Activated naive CD8-positive, alpha-beta T cell (primary cell): ENCODE data around the gene RGPD6.
"Not testable (repeated sequence)": the region's sequence is repeated elsewhere in the genome, so short reads cannot be mapped to it uniquely, and the experiment has no call there.

ENCODE experiments used
- H3K27ac Mint-ChIP-seq: one replicate; pipeline ENCODE4 v1.8.0; 2021; ENCODE audit warnings: mixed read lengths
- H3K27me3 Mint-ChIP-seq: one replicate; pipeline ENCODE4 v1.8.0; 2021; ENCODE audit warnings: mixed read lengths
- H3K36me3 Mint-ChIP-seq: one replicate; pipeline ENCODE4 v1.8.0; 2021; ENCODE audit warnings: mixed read lengths
- H3K4me1 Mint-ChIP-seq: one replicate; pipeline ENCODE4 v1.8.0; 2021; ENCODE audit warnings: low read depth, mixed read lengths
- H3K4me3 Mint-ChIP-seq: one replicate; pipeline ENCODE4 v1.8.0; 2021; ENCODE audit warnings: mild to moderate bottlenecking, mixed read lengths
- H3K9me3 Mint-ChIP-seq: one replicate; pipeline ENCODE4 v1.8.0; 2021; ENCODE audit warnings: low read depth, mixed read lengths

Gene RGPD6

GRCh38 chr2:110576763-110577416, at the start of gene RGPD6:
Gene RGPD6, minus strand, starts transcription at chr2:110577222. Its CDS starts 198 bp downstream, at chr2:110577024.
- H3K4me1 Mint-ChIP-seq, H3K27ac Mint-ChIP-seq, H3K36me3 Mint-ChIP-seq, H3K27me3 Mint-ChIP-seq, H3K4me3 Mint-ChIP-seq, H3K9me3 Mint-ChIP-seq: not testable (repeated sequence)

- H3K36me3 Mint-ChIP-seq, H3K9me3 Mint-ChIP-seq, H3K27ac Mint-ChIP-seq, H3K4me1 Mint-ChIP-seq, H3K27me3 Mint-ChIP-seq, H3K4me3 Mint-ChIP-seq: not testable (repeated sequence)
Measured at GRCh38 chr2:110619326-110619939, 42.4 kb upstream of the RGPD6 start.

GRCh38 chr2:110613927-110614326, 36.9 kb upstream of the RGPD6 start:
- not testable (repeated sequence) for H3K9me3 Mint-ChIP-seq, H3K4me3 Mint-ChIP-seq, H3K36me3 Mint-ChIP-seq, H3K27me3 Mint-ChIP-seq, H3K27ac Mint-ChIP-seq, H3K4me1 Mint-ChIP-seq

GRCh38 chr2:110610613-110611250, 33.7 kb upstream of the RGPD6 start:
- H3K27ac Mint-ChIP-seq, H3K9me3 Mint-ChIP-seq, H3K27me3 Mint-ChIP-seq, H3K4me3 Mint-ChIP-seq, H3K36me3 Mint-ChIP-seq, H3K4me1 Mint-ChIP-seq: not testable (repeated sequence)

DNA sequence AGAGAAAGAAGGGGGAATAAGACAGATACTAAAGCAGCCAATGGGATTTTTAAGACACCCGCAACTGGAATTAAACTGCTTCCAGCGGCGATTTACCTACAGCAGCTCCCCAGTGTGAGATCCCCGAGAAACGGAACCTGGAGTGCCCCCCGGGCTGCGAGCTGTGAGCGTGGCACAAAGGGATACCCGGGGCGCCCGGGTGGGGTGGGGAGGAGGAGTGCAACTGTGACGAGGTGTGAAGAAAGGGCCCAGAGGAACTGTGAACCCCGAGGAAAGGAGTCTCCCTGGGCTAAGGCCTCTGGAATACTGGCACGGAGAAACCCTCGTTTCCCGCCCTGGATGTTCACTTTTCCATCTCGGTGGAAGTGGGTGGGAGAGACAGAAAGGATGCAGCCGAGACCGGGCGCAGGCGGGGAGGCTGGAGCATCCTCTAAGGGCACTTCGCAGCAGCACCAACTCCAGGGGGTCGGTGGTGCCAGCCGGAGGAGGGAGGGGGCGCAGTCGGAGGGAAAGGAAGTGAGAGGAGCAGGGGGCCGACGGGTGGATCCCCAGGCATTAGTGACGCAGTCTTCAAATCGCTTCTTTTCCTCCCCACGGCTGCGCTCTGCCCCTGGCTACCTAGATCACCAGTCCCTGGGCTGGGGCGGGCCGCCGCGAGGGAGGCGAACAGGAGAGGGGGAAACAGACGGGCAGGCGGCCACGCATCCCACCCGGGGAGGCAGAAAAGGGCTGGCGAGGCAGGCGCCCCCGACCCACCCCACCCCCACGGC, 33.0 kb upstream of the RGPD6 start:
- H3K4me3 Mint-ChIP-seq, H3K27me3 Mint-ChIP-seq, H3K27ac Mint-ChIP-seq, H3K36me3 Mint-ChIP-seq, H3K9me3 Mint-ChIP-seq, H3K4me1 Mint-ChIP-seq: not testable (repeated sequence)

GRCh38 chr2:110608788-110609502, 31.9 kb upstream of the RGPD6 start:
- not testable (repeated sequence) for H3K4me1 Mint-ChIP-seq, H3K4me3 Mint-ChIP-seq, H3K27ac Mint-ChIP-seq, H3K9me3 Mint-ChIP-seq, H3K27me3 Mint-ChIP-seq, H3K36me3 Mint-ChIP-seq

- not testable (repeated sequence) for H3K27me3 Mint-ChIP-seq, H3K4me3 Mint-ChIP-seq, H3K4me1 Mint-ChIP-seq, H3K9me3 Mint-ChIP-seq, H3K36me3 Mint-ChIP-seq, H3K27ac Mint-ChIP-seq
Measured at GRCh38 chr2:110605057-110605456, 28.0 kb upstream of the RGPD6 start.

- H3K9me3 Mint-ChIP-seq, H3K27ac Mint-ChIP-seq, H3K36me3 Mint-ChIP-seq, H3K27me3 Mint-ChIP-seq, H3K4me1 Mint-ChIP-seq, H3K4me3 Mint-ChIP-seq: not testable (repeated sequence)
Measured at GRCh38 chr2:110603917-110604591, 27.0 kb upstream of the RGPD6 start.

DNA sequence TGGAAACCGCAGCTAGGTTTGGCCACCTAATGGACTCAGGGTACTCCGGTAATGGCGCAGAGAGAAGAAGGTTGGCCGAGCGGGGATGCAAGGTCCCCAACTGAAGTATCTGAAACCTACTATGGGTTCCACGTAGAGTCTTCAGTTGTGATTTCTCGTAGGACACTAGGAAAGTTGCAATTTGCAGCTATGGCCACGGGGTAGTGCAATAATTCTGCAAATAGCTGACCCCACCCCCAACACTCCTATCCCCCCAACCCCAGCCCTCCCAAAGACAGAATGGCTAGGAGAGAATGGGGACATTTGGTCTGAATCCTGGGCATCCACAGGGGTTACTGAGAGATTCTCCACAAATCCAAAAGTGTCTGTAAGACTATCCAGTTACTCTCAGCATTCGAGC, 25.1 kb upstream of the RGPD6 start:
- H3K36me3 Mint-ChIP-seq, H3K27me3 Mint-ChIP-seq, H3K9me3 Mint-ChIP-seq, H3K4me1 Mint-ChIP-seq, H3K4me3 Mint-ChIP-seq, H3K27ac Mint-ChIP-seq: not testable (repeated sequence)

DNA sequence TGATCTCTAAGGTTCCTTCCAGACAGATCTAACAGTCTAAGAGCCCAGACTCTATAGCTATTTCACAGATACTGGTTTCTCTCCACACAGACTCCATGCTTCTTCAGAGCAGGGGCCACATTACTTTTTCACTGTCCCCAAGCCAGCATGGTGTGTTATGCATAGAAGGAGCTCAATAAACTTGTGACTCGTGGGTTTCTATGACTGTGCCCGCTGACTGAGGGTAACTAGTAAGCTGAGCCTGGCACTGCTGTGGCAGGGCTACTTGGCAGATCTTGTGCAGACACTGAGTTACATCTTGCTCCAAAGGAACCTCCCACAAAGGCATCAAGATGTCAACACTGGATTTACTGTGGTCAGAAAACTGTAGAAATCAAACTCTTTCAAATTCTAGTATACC, 15.0 kb upstream of the RGPD6 start:
- not testable (repeated sequence) for H3K27ac Mint-ChIP-seq, H3K4me3 Mint-ChIP-seq, H3K4me1 Mint-ChIP-seq, H3K36me3 Mint-ChIP-seq, H3K27me3 Mint-ChIP-seq, H3K9me3 Mint-ChIP-seq

DNA sequence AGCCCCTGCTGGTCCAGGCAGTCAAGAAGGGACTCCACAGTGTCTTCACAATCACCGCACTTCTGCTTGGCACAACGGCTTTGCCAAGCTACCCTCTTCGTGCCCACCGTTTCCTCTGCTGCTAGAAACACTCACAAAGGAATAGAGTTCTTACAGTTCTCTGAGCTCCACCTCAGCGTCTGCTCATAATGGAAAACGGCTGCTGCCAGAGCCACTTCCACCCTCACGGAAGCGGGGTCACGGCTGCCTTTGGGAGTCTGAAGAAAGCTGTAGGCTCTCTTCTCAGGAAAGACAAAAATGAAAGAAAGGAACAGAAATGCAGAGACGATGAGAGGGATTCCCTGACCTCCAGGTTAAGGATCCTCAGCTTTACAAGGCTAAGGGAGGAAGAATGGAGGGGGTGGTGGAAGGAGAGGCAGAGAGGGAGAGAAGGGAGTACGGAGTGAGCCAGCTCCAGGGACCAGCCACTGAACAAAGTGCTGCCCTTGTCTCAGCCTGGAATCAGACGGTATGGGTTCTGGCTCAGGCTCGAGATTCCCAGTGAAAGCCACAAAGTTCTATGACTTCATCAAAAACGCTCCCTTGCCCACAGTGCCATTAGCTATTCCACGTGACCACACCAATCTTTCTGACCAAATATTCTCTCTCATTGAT, 12.8 kb upstream of the RGPD6 start:
- not testable (repeated sequence) for H3K27me3 Mint-ChIP-seq, H3K9me3 Mint-ChIP-seq, H3K27ac Mint-ChIP-seq, H3K4me3 Mint-ChIP-seq, H3K36me3 Mint-ChIP-seq, H3K4me1 Mint-ChIP-seq

DNA sequence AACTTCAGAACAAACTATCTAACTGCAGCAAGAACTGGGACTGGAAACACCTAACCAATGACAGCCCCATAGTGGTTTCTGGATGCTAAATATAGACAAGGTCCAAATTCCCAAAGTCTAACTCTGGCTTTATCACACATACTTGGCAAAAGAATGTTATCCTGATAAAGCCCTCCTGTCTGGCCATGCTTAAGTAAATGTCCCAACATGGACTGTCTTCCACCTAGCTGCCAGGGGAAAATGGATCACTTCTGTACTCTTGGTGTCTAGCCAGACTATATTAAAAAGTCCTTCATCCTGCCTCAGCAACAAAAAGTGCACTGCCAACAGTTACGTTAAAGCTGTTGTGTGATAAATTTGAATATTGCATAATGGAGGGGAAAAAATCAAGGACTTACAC, 11.5 kb upstream of the RGPD6 start:
- H3K4me3 Mint-ChIP-seq, H3K27ac Mint-ChIP-seq, H3K36me3 Mint-ChIP-seq, H3K27me3 Mint-ChIP-seq, H3K4me1 Mint-ChIP-seq, H3K9me3 Mint-ChIP-seq: not testable (repeated sequence)

- not testable (repeated sequence) for H3K9me3 Mint-ChIP-seq, H3K27ac Mint-ChIP-seq, H3K27me3 Mint-ChIP-seq, H3K4me1 Mint-ChIP-seq, H3K36me3 Mint-ChIP-seq, H3K4me3 Mint-ChIP-seq
Measured at GRCh38 chr2:110579216-110579965, 2.4 kb upstream of the RGPD6 start.

DNA sequence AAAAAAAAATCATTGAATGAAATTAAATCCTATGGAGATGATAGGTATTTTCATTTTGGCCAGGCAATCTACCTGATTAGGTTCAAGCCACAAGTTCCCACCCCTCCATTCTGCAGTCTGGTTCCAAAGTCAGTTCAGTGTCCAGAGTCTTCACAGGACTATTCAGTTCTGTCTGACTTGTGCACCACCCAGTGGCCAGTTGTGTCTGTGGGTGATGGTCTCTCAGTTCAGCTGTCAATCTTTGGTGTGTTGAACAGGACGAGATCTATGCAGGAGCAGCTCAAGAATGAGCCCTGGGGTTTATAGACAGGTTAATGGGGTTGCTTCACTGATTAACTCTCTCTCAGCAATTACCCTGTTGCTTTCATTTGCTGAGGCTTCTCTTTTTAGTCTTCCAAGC, 1.4 kb upstream of the RGPD6 start:
- not testable (repeated sequence) for H3K4me1 Mint-ChIP-seq, H3K36me3 Mint-ChIP-seq, H3K4me3 Mint-ChIP-seq, H3K9me3 Mint-ChIP-seq, H3K27me3 Mint-ChIP-seq, H3K27ac Mint-ChIP-seq
